ENCODE measurements around the gene KCNQ1.
A peak's percentile ranks its signal among the peaks of the same experiment; 100 is the strongest.

The KCNQ1 gene

DNA sequence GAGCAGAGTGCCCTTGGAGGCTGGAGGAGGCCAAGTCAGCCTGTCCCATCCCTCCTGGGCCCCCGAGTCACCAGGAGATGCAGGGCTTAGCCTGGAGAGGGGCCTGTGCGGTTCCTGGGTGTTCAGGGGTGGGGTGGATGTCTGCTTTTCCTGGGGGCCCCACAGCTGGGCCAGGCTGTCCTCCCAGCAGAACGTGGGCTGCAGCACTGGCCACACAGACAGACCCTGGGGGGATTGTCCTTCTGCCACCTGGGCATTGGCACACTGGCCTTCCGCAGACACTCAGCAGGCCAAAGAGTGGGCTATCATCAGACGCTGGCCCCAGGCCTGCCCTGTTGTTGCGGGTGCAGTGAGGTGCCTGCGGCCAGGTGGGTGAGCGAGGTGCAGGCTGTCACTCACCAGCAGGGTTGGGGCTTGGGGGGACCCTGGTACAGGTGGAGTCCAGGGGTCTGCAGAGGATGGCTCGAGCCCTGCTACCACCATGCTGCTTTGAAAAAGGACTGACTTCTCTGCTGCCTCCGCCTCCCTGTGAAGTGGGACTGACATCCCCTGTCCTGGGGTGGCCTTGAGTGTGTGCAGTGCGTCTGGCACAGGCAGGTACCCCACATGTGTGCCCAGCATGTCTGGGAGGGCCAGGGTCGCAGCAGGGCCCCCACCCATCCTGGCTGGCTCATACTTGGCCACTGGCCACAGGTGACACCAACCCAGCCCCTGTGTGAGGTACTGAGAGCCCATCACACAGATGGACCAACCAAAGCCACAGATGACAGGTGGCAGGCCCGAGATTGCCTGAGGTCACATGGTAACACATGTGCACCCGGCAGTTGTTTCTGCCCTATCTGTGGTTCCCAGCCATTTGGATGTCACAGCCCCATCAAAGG is 294.0 kb downstream of the KCNQ1 start:
- H4K20me1 ChIP-seq (ENCODE audit: insufficient read depth, low read length, poor library complexity, severe bottlenecking), result no peaks in the 10 kb centered on the region
- no peaks in the 10 kb centered on the region for H3K36me3 ChIP-seq (ENCODE audit: insufficient read depth, low read length)
- TF ChIP-seq, protein P1, sequence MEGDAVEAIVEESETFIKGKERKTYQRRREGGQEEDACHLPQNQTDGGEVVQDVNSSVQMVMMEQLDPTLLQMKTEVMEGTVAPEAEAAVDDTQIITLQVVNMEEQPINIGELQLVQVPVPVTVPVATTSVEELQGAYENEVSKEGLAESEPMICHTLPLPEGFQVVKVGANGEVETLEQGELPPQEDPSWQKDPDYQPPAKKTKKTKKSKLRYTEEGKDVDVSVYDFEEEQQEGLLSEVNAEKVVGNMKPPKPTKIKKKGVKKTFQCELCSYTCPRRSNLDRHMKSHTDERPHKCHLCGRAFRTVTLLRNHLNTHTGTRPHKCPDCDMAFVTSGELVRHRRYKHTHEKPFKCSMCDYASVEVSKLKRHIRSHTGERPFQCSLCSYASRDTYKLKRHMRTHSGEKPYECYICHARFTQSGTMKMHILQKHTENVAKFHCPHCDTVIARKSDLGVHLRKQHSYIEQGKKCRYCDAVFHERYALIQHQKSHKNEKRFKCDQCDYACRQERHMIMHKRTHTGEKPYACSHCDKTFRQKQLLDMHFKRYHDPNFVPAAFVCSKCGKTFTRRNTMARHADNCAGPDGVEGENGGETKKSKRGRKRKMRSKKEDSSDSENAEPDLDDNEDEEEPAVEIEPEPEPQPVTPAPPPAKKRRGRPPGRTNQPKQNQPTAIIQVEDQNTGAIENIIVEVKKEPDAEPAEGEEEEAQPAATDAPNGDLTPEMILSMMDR (conservative IDR thresholded peaks at IDR 0.05; ENCODE audit: low read length), result no peak
- TF ChIP-seq EZH2phosphoT487 (IDR thresholded peaks at IDR 0.05; ENCODE audit: borderline replicate concordance), result no peak
- no peaks in the 10 kb centered on the region; the same call in 1 of the 2 replicates for H3F3A ChIP-seq (ENCODE audit: low read depth)
- H3K4me3 ChIP-seq (ENCODE audit: low read length, poor library complexity, severe bottlenecking), result no peak overlapping the region
- H3K4me1 ChIP-seq (ENCODE audit: insufficient read depth, low read length, poor library complexity, severe bottlenecking), result peaks cover 57% of the 10 kb centered on the region
- no peaks in the 10 kb centered on the region for H3K79me2 ChIP-seq (ENCODE audit: insufficient read depth, low read length)
- no peak overlapping the region for H2AFZ ChIP-seq (ENCODE audit: low read length)
- no peaks in the 10 kb centered on the region for H3K9me3 ChIP-seq (ENCODE audit: insufficient read depth, low read depth, low read length)
- no peaks in the 10 kb centered on the region for H3K9me2 ChIP-seq (replicated peaks; ENCODE audit: low read depth, low read length)
- no peaks in the 10 kb centered on the region for H3K27me3 ChIP-seq (ENCODE audit: insufficient read depth, low read length, poor library complexity, severe bottlenecking)
- H3K4me2 ChIP-seq (ENCODE audit: low read depth, low read length, poor library complexity, severe bottlenecking), result no peak overlapping the region
- peak overlapping the region; percentile 20 for H3K9ac ChIP-seq (ENCODE audit: low read depth, low read length, poor library complexity, severe bottlenecking)

DNA sequence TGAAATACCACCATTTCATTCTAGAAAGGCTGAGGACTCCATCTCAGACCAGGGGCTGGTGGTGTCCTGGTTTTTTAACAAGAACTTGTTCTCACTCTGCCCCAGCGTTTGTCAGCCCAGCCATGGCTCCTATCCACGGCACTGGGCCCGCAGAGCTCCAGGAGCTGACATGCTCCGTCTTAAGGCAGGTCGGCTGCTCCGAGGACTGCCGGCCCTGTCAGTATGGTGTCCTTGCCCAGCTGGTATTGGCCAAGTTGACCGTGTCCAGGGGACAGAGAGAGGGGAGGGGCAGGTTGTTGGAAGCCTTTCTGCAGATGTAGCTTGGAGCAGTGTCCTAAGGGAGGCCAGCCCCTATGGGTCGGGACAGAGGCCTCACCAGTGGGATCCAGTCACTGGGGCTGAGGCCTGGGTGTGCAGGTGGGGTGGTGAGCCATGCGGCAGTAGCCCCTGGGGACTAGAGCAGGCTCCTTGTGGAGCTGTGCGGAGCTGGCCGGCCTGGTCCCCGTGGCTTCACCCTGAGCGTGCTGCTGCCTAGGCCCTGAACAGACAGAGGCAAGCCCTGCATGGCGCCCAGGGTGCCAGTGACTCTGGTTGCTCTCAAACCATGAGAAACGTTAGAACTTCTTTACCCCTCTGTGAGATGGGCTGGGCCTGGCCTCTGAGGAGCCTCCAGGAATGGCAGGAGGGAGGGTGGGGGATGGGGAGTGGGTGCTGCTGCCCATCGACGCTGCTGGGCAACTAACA is 294.9 kb downstream of the KCNQ1 start:
- Histone ChIP-seq H4K20me1 (ENCODE audit: insufficient read depth, low read length, poor library complexity, severe bottlenecking) (no peaks in the 10 kb centered on the region), H3K36me3 (ENCODE audit: insufficient read depth, low read length) (no peaks in the 10 kb centered on the region), H3K4me3 (ENCODE audit: low read length, poor library complexity, severe bottlenecking) (no peak overlapping the region), H3K4me1 (ENCODE audit: insufficient read depth, low read length, poor library complexity, severe bottlenecking) (peaks cover 49% of the 10 kb centered on the region), H3K9me2 (replicated peaks; ENCODE audit: low read depth, low read length) (no peaks in the 10 kb centered on the region), H3K9ac (ENCODE audit: low read depth, low read length, poor library complexity, severe bottlenecking) (no peak overlapping the region), H3K9me3 (ENCODE audit: insufficient read depth, low read depth, low read length) (no peaks in the 10 kb centered on the region), H3K4me2 (ENCODE audit: low read depth, low read length, poor library complexity, severe bottlenecking) (no peak overlapping the region), H3K27me3 (ENCODE audit: insufficient read depth, low read length, poor library complexity, severe bottlenecking) (no peaks in the 10 kb centered on the region), H2AFZ (ENCODE audit: low read length) (no peak overlapping the region), H3F3A (ENCODE audit: low read depth) (no peaks in the 10 kb centered on the region), H3K79me2 (ENCODE audit: insufficient read depth, low read length) (no peaks in the 10 kb centered on the region)
- TF ChIP-seq, protein P1 (conservative IDR thresholded peaks at IDR 0.05; ENCODE audit: low read length), result no peak
- no peak for TF ChIP-seq EZH2phosphoT487 (IDR thresholded peaks at IDR 0.05; ENCODE audit: borderline replicate concordance)

DNA sequence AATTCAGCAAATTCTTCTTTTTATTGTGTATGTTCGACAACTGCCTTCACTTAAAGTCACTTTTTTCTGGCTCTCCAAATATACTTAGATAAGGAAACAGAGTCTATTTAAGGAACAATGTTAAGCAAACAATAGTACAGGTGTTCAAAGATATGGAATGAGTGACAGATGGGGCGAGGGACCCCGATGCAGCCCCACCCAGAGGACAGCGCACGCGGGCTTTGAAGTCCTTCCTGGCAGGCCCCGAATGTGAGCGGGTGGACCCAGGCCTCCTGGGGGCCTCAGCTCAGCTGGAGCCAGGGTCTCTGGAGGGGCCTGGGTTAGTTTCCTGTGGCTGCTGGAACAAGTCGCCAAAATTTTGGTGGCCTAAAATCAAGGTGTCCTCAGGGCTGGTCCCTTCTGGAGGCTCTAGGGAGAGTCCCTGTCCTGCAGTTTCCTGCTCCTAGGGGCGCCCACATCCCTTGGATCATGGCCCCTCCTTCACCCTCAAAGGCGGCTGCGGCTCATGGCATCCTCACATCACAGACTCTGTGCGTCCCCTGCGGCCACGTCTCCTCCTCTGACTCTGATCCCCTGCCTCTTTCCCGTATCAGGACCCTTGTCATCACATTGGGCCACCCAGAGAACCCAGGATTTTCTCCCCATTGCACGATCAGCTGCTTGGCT is 295.6 kb downstream of the KCNQ1 start:
- H3K9me3 ChIP-seq (ENCODE audit: insufficient read depth, low read depth, low read length), result no peaks in the 10 kb centered on the region
- H3K79me2 ChIP-seq (ENCODE audit: insufficient read depth, low read length), result no peaks in the 10 kb centered on the region
- H3K4me3 ChIP-seq (ENCODE audit: low read length, poor library complexity, severe bottlenecking), result no peak overlapping the region
- TF ChIP-seq, protein P1 (conservative IDR thresholded peaks at IDR 0.05; ENCODE audit: low read length), result no peak
- TF ChIP-seq EZH2phosphoT487 (IDR thresholded peaks at IDR 0.05; ENCODE audit: borderline replicate concordance), result no peak
- no peaks in the 10 kb centered on the region for H3K27me3 ChIP-seq (ENCODE audit: insufficient read depth, low read length, poor library complexity, severe bottlenecking)
- no peaks in the 10 kb centered on the region for H3K36me3 ChIP-seq (ENCODE audit: insufficient read depth, low read length)
- no peak overlapping the region for H3K9ac ChIP-seq (ENCODE audit: low read depth, low read length, poor library complexity, severe bottlenecking)
- peaks cover 49% of the 10 kb centered on the region for H3K4me1 ChIP-seq (ENCODE audit: insufficient read depth, low read length, poor library complexity, severe bottlenecking)
- no peak overlapping the region for H2AFZ ChIP-seq (ENCODE audit: low read length)
- H3F3A ChIP-seq (ENCODE audit: low read depth), result no peaks in the 10 kb centered on the region
- no peaks in the 10 kb centered on the region for H3K9me2 ChIP-seq (replicated peaks; ENCODE audit: low read depth, low read length)
- no peaks in the 10 kb centered on the region for H4K20me1 ChIP-seq (ENCODE audit: insufficient read depth, low read length, poor library complexity, severe bottlenecking)
- H3K4me2 ChIP-seq (ENCODE audit: low read depth, low read length, poor library complexity, severe bottlenecking), result no peak overlapping the region

Measured in Loucy (cell line).